Activated CD8-positive, alpha-beta memory T cell treated with anti-CD3 and anti-CD28 coated beads, Interleukin-2, amount 50 U/mL, for 24 hours (primary cell): ENCODE data around the gene PIEZO2.
"Not testable (repeated sequence)": the region's sequence is repeated elsewhere in the genome, so short reads cannot be mapped to it uniquely, and the experiment has no call there.

Experiments
- DNase-seq: peaks from one replicate; pipeline ENCODE4 v3.0.0-alpha.2; 2020; ENCODE audit errors: extremely low read depth

The PIEZO2 gene

GRCh38 chr18:10977042-10977441, 172.3 kb downstream of the PIEZO2 start:
- DNase-seq = no peak

DNA sequence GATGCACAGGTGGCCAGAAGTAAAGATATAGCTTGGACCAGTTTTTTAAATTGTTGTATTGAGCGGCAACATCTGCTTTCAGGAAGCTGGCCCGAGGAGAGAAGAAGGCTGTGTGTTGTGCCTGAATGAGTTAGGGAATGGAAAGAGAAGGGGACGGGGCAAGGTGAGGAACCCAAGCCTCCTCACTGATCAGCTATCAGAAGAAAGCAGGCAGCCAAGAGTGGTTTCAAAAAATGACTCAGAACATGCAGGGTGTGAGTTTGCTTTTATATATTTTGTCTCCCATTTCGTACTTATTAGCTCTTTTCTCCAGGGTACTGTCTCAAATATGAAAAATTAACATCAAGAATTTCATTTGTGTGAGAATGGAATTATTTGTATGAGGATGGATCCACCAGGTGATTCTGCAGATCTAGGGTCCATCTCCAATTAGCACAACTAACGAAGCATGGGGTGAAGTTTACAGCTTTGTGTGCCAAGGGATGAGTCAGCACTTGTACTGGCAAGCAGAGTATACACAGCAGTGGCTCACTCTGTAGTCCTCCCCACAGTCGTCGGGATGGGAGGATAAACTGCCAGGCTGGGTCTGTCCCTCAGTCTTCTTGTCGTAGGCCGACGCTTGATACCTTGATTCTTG, 175.7 kb downstream of the PIEZO2 start:
- DNase-seq = no peak

DNA sequence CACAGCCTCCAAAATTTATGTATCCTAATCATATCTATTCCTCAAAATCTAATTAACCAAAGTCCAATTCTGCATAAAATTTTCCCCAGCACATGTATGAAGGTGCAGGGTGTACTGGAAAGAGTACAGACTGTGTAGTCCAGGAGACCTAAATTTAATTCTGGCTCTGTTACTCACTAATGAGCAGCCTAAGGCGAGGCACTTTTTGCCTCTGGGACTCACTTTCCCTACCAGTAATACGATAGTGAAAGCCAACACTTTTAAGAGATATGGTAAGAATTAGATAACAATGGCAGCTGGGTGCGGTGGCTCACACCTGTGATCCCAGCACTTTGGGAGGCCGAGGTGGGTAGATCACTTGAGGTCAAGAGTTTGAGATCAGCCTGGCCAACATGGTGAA, 177.7 kb downstream of the PIEZO2 start:
- no peak for DNase-seq

- DNase-seq = no peak
Observed at GRCh38 chr18:10965119-10965518, 184.2 kb downstream of the PIEZO2 start.

DNA sequence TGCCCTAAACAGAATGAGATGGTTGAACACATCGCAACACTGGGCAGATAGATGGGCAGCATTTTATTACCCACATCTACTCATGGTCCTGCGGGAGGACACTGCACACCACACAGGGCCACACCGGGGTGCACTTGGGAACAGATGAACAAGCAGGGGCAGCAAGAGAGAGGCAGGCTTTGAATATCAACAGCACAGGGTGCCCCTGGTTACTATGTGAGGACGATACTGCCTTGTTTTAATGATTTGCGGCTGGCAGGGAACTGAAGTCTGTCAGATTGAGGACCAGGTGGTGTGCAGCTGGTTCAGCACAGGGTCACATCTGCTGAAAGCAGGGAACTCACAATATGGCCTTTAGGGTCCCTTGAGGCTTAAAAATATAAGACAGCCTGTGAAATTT, 195.7 kb downstream of the PIEZO2 start:
- DNase-seq = no peak

- DNase-seq = no peak
Observed at GRCh38 chr18:10951631-10952544, 197.5 kb downstream of the PIEZO2 start.

GRCh38 chr18:10950876-10951630, 198.3 kb downstream of the PIEZO2 start:
- no peak for DNase-seq

GRCh38 chr18:10950080-10950875, 199.1 kb downstream of the PIEZO2 start:
- no peak for DNase-seq

- DNase-seq = no peak
Observed at GRCh38 chr18:10949655-10950054, 199.7 kb downstream of the PIEZO2 start.

GRCh38 chr18:10948421-10948820, 200.9 kb downstream of the PIEZO2 start:
- no peak for DNase-seq

DNA sequence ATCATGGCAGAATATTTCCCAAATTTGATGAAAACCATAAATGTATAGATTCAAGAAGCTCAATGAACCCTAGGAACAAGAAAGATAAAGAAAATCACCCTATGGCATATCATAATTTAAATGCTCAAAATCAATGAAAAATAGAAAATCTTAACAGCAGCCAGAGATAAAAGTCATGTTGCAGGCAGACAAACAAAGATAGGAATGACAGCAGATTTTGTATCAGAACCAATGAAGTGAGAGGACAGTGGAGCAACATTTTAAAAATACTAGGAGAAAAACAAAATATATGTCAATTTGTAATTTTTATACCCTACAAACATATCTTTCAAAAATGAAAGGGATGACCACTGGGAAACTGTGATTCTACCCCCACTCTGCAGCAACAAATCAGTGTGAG, 203.3 kb downstream of the PIEZO2 start:
- DNase-seq = no peak

DNA sequence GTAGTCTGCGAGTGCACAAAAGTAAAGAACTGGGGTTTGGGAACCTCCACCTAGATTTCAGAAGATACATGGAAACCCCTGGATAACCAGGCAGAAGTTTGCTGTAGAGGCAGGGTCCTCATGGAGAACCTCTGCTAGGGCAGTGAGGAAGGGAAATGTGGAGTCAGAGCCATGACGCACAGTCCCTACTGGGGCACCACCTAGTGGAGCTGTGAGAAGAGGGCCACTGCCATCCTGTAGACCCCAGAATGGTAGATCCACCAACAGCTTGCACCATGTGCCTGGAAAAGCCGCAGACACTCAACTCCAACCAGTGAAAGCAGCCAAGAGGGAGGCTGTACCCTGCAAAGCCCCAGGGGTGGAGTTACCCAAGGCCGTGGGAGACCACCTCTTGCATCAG, 206.4 kb downstream of the PIEZO2 start:
- DNase-seq = no peak

DNA sequence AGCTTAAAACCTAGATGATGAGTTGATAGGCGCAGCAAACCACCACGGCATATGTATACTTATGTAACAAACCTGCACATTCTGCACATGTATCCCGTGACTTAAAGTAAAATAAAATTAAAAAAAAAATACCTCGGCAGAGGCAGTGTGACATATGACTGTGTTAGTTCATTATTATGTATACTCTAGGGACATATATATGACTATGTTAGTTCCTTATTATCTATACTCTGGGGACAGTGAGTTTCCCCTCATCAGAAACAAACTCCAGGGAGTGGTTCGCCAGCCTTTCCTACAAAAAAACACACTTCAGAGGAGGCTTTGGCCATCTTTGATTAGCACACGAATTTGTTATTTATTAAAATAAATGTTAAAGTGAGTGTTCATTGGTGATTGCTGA, 209.5 kb downstream of the PIEZO2 start:
- no peak for DNase-seq

DNA sequence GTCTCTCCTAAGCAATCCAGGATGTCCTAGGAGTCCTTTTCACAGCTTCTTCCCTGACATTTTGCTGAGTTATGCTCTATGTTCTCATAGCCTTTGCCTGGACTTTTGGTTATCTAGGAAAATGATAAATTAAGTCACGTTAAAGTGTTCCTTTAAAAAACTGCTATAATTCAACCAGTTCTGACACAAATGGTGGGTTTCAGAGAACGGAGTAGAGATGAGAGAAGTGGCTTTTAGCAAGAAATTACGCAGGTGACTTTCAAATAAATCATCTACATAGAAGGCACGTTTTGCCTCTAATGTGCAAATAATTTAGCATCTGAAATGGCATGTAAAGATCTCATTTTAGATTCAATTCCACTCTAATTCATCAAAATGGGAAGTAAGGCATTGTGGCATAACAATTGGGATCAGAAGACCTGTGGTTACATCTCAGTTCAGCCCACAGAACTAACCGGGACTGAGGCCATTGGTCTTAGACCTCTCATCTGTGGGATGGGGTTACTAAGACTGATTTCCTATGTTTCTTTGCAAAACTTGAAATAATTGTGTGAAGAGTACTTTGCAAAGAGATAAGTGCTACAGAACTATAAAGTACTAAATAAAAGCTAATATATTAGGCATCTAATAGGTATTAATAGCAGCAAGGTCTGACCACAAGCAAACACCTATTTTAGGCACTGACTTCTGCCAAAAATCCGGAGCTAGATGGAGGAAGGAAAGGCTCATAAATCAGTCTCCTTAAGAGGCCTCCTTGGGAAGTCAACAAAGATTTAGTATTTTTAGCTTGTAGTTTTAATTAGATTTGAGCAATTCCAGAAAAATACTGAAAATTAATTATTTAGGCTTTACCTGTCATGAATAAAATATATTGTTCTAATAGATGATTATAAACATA, 211.4 kb downstream of the PIEZO2 start:
- DNase-seq = no peak

GRCh38 chr18:10936176-10937053, 213.0 kb downstream of the PIEZO2 start:
- no peak for DNase-seq

- DNase-seq = no peak
Observed at GRCh38 chr18:10935588-10935987, 213.8 kb downstream of the PIEZO2 start.

GRCh38 chr18:10933648-10934047, 215.7 kb downstream of the PIEZO2 start:
- DNase-seq = not testable (repeated sequence)

DNA sequence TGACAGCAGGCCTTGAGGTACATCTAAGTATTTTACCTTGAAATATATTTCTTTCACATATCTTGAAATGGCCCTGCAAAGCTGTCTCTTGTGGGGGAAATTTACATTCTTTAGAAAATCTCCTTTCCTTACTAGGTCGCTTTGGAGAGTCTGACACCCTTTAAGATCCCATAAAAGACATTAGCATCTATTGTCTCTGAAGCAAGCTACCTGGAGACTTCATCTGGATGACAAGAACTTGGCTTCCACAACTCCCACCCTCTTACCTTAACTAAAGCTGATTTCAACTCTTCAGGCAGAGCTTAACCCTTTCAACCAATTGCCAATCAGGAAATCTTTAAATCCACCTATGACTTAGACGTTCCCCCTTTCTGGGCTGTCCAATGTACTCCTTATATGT, 219.3 kb downstream of the PIEZO2 start:
- no peak for DNase-seq

GRCh38 chr18:10928772-10929373, 220.5 kb downstream of the PIEZO2 start:
- no peak for DNase-seq
